NCI-H2107 treated with DMSO at 0.1 percent for 48 hours (cell line): ENCODE measurements around the gene RPL23.
"Not testable (repeated sequence)": the region's sequence is repeated elsewhere in the genome, so short reads cannot be mapped to it uniquely, and the experiment has no call there.

ENCODE experiments used
- DNase-seq: peaks from one replicate; lab custom pipeline; 2025; ENCODE audit not compliant: unreplicated experiment; lab: John Stamatoyannopoulos, UW

The RPL23 gene

GRCh38 chr17:38868817-38869525 is 15.4 kb upstream of the RPL23 start:
- peak; percentile 64 for DNase-seq

- peak; percentile 55 for DNase-seq
Observed at GRCh38 chr17:38867968-38868816, 14.7 kb upstream of the RPL23 start.

- no peak for DNase-seq
Observed at GRCh38 chr17:38867179-38867967, 13.9 kb upstream of the RPL23 start.

DNA sequence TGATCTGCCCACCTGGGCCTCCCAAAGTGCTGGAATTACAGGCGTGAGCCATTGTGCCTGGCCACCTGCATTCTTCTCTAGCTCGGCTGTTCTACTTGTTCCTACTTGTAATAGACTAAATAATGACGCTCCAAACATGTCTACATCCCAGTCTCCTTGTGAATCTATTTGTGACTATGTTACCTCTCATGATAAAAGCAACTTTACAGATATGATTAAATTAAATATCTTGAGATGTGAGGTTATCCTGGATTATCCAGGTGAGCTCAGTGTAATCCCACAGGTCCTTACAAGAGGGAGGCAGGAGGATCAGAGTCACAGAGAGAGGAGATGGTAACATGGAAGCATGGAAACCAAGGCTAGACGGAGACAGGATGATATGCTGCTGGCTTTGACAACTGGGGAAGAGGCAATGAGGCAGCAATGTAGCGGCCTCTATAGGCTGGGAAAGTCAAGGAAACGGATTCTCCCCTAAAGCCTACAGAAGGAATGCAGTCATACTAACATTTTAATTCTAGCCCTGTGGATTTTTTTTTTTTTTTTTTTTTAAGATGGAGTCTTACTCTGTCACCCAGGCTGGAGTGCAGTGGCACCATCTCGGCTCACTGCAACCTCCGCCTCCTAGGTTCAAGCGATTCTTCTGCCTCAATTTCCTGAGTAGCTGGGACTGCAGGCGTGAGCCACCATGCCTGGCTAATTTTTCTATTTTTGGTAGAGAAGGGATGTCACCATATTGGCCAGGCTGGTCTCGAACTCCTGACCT is 11.3 kb upstream of the RPL23 start:
- no peak for DNase-seq

- no peak for DNase-seq
Observed at GRCh38 chr17:38861399-38861843, 7.9 kb upstream of the RPL23 start.

DNA sequence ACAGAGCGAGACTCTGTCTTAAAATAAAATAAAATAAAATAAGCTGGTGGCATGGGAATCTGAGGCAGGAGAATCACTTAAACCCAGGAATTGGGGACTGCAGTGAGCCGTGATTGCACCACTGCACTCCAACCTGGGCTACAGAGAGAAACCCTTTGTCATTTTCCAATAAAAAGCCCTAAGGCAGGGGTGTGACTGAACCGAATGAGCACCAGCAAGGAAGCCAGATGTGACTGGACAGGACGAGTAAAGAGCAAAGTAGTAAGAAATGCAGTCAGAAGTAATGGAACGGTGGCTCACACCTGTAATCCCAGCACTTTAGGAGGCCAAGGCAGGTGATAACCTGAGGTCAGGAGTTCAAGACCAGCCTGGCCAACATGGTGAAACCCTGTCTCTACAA is 3.8 kb upstream of the RPL23 start:
- no peak for DNase-seq

GRCh38 chr17:38855101-38855714 is 1.7 kb upstream of the RPL23 start:
- DNase-seq: not testable (repeated sequence)

GRCh38 chr17:38852771-38853291 is 690 bp downstream of the RPL23 start:
- DNase-seq: no peak

- DNase-seq: no peak
Observed at GRCh38 chr17:38851434-38851833, 2.1 kb downstream of the RPL23 start.

GRCh38 chr17:38850374-38850773 is 3.1 kb downstream of the RPL23 start:
- no peak for DNase-seq

DNA sequence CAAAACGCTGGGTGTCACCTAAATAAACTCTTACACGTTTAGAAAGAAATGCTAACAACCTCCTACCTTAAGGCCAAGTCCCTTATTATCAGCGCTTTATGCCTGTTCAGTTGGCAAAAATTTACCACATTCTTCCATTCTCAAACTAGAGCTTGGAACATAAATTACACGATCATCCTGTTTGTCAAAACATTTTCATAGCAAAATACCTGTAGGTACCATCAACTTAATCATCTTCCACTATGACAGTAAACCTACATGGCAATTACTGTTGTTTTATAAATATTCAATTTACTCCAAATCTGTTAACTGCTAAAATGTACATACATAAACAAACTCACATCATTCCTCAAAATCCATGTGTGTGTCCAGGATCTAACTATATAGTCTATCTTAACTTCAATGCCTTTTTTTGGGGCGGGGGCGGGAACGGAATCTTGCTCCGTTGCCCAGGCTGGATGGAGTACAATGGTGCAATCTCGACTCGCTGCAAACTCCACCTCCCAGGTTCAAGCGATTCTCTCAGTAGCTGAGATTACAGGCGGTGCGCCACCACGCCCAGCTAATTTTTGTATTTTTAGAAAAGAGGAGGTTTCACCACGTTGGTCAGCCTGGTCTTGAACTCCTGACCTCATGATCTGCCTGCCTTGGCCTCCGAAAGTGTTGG is 4.4 kb downstream of the RPL23 start:
- no peak for DNase-seq

DNA sequence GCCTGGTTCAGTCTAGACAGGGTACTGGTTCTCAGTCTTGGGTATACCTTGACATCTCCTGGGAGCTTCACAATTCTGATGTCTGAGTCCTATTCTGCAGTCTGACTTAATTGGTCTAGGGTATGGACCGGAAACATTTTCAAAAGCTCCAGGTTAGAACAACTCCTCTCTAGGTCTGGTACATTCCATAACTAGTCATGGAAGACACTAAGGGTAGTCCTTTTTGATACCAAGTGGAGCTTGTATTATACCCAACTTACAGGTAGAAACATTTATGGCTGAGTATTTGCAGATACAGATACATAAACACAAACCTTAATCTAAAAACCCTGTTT is 5.0 kb downstream of the RPL23 start:
- no peak for DNase-seq

GRCh38 chr17:38844261-38844757 is 9.2 kb downstream of the RPL23 start:
- no peak for DNase-seq

DNA sequence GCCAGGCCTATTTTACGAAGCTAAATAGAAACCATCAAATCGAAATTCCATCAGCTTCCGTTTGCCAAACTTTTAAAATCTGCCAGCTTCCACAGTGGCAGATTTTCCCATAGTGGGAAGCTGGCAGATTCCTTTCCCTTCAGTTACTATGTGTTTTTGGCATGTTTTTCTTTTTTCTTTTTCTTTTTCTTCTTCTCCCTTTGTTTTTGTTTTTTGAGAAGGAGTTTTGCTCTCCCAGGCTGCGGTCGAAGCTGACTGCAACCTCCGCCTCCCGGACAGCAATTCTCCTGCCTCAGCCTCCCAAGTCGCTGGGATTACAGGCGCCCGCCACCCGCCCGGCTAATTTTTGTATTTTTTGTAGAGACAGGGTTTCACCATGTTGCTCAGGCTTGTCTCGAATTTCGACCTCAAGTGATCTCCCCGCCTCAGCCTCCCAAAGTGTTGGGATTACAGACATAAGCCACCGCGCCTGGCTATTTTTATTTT is 27.7 kb downstream of the RPL23 start:
- DNase-seq: no peak

- peak; percentile 81 for DNase-seq
Observed at GRCh38 chr17:38824899-38825761, 28.4 kb downstream of the RPL23 start, which contains the start of gene CWC25. Gene CWC25 (minus strand): TSS chr17:38825321. CDS start chr17:38825183, 138 bp downstream.

DNA sequence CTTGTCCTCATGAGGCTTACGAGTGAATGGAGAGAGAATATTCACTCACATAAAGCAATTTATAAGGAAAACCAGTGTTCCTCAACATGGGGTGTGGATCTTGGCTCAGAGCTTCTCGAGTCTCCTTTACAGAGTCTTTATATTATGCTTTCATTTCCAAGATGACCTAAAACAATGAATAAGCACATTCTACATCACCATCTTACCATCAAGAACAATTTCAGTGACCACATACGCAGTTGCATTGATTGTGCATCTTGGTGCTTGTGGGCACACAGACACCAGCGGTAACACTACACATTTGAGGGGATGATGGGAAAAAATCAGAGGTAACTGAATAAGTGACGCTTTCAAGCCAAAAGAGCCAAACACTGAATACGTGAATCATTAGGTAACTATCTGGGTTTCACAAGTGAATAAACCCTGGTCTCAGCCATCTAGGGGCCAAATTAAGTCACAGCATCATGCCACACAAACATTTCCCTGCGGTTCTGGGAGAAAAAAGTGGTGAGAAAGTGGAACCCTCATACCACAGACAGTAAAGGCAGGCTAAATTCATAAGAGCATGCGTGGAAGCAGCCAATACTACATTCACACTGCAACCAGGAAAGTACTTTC is 37.8 kb downstream of the RPL23 start:
- no peak for DNase-seq

- no peak for DNase-seq
Observed at GRCh38 chr17:38809828-38810227, 43.7 kb downstream of the RPL23 start.

GRCh38 chr17:38800237-38800760 is 53.2 kb downstream of the RPL23 start:
- peak; percentile 79 for DNase-seq
